NCI-H446 treated with DMSO at 0.1 percent for 48 hours (cell line): ENCODE data around the gene ECI2.
A peak's percentile ranks its signal among the peaks of the same experiment; 100 is the strongest.
"Not testable (repeated sequence)": the region's sequence is repeated elsewhere in the genome, so short reads cannot be mapped to it uniquely, and the experiment has no call there.

Experiments
- DNase-seq: peaks from one replicate; lab custom pipeline; 2025; lab: John Stamatoyannopoulos, UW

ECI2 gene

DNA sequence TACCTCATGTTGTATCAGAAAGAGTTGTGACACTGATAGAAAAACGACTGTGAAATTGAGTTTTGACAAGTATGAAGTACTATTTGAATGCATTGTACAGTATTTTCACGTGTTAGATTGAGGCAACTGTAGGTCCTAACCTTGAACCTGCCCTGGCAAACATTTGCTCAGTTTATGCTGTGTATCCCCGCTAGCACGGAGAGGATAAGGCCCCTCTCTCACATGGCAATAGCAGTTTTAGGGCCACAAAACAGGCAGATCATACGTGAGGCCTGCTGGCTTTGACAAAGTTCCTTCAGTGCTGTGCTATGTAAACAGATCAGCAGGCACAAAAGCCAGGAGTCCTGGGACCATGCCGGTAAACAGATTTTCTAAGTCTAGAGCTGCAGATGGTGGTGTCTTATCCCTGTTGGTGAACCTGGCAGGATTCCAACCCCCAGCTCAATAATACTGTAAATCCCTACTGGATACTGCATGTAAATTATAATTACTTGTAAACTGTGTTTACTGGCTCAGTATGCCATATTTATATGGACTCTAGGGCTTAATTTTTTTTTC lies 32.6 kb downstream of the ECI2 start:
- peak; percentile 56 for DNase-seq

DNA sequence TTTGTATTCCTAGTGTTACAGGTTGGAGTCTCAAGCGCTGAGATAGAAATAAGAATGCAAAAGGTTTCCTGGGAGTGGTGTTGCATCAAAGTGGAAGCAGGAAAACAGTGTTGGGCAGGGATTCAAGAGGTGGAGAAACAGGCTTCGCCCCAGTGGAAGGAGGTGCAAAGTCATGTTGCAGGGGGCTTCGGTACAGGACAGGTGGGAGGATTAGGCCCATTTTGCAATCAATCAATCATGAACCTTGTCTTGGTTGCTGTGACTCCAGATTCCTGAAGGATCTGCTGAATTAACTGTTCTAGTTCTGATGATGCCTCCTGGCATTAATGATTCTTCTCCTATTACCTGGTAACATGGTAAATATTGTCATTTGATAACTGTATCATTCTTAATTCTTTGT lies 34.1 kb downstream of the ECI2 start:
- DNase-seq = no peak

DNA sequence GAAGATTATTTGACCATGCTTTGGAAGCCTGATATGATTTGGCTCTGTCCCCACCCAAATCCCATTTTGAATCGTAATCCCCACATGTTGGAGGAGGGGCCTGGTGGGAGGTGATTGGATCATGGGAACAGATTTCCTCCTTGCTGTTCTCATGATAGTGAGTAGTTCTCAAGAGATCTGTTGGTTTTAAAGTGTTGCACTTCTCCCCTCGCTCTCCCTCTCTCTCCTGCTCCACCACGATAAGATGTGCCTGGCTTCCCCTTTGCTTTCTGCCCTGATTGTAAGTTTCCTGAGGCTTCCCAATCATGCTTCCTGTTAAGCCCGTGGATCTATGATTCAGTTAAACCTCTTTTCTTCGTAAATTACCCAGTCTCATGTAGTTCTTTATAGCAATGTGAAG lies 34.7 kb downstream of the ECI2 start:
- DNase-seq = no peak

DNA sequence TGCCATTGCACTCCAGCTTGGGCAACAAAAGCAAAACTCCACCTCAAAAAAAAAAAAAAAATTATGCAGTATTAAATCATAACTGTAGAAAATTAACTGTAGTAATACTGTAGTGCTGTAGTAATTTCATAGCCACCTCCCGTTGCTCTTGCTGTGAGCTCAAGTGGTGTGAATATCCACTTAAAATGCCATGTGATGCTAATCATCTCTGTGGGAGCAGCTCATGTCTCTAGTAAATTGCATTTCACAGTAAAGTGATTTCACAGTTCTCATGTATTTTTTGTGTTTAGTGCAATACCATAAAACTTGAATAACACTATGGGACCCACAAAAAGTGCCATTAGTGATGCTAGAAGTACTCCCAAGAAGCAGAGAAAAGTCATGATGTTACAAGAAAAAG lies 42.1 kb downstream of the ECI2 start:
- DNase-seq = no peak

DNA sequence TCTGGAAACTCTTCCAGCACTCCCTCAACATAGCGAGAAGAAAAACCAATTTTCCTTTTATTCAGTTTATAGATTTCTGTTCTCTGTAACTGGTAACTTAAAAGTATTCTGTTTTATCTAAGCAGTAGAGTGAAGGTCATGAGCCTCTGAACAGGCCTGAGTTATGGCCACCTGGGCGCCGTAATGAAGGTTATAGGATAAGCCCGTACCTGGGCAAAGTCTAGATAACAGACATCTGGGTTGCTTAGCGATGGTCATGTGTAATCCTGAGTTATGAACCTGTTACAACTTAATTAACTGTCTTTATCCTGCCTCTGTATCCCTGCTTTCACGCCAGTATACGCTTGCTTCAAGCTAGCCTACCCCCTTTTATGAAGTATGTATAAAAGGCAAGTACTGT lies 43.4 kb downstream of the ECI2 start:
- no peak for DNase-seq

DNA sequence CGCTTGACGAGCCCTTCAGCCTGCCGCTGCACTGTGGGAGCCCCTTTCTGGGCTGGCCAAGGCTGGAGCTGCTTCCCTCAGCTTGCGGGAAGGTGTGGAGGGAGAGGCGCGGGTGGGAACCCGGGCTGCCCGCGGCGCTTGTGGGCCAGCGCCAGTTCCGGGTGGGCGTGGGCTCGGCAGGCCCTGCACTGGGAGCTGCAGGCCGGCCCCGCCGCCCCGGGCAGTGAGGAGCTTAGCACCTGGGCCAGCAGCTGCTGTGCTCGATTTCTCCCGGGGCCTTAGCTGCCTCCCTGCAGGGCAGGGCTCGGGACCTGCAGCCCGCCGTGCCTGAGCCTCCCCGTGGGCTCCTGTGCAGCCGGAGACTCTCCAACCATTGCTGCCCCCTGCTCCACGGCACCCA lies 45.3 kb downstream of the ECI2 start:
- not testable (repeated sequence) for DNase-seq

DNA sequence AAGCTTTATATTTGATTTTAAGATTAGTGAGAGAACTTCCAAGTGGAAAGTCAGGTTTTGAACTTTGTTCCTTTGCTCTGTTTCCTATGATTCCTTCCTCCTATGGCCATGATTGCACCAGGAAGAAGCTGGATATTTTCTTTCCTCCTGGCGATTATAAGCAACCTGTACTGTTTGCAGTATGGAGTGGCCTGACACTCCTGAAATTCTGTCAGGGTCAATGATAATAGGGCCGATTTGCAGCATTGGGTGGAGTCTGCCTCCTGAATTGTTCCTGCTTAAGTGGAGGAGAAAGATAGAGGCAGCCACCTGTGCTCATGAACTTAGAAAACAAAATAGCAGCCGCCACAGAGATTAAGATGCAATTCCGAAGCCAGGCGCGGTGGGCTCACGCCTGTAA lies 46.7 kb downstream of the ECI2 start:
- no peak for DNase-seq

DNA sequence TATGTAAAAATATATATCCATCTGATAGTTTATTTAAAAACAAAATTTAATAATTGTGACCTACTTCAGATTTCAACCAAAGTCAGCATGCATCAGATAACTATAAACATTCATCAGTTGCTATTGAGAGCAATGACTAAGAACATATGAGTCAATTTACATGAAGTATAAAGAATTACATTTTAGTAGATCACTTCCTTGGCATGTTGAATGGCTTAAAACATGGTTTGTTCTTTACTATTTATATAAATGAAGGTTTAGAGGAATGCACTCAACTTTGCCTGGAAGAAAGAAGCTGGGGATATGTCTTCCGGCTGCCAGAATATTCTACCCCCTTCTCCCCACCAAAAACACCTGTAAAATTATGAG lies 50.1 kb downstream of the ECI2 start:
- DNase-seq = no peak

DNA sequence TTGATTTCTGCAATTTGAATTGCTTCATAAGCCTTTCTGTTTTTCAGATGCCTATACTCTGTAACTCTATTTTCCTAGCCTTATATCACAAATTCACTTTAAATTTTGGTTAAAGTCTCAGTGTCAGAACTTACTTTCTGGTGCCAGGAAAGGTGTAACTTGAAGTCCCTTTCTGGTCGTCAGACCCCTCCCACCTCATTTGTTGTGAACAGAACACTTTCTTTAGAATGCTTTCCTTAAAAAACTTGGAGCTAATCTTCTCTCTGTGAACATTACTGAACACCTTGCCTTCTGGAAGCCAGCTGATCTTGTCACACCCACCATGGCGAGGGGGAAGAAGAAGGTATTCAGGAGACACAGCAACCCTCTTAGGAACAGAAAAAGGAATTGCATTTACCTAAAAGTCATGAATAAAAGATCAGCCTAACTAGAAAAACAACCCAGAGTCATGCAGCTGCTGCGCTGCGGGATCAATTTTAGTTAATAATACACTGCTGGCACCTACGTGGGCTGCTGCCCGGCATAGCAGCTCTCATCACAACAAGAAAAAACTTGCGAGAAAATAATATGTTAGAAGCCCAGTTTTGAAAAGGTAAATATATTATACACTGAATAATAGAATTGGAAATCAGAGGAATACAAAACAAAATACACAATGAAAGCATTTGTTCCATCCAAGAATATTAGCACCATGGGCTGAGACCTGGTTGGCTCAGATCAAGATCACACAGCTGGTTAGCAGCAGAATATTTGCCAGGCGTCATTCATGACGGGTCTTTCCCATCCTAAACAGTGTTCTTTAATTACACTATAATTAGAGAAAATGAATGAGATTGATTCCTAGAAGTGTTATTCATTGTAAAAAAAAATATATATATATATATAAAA lies 50.7 kb downstream of the ECI2 start:
- no peak for DNase-seq

DNA sequence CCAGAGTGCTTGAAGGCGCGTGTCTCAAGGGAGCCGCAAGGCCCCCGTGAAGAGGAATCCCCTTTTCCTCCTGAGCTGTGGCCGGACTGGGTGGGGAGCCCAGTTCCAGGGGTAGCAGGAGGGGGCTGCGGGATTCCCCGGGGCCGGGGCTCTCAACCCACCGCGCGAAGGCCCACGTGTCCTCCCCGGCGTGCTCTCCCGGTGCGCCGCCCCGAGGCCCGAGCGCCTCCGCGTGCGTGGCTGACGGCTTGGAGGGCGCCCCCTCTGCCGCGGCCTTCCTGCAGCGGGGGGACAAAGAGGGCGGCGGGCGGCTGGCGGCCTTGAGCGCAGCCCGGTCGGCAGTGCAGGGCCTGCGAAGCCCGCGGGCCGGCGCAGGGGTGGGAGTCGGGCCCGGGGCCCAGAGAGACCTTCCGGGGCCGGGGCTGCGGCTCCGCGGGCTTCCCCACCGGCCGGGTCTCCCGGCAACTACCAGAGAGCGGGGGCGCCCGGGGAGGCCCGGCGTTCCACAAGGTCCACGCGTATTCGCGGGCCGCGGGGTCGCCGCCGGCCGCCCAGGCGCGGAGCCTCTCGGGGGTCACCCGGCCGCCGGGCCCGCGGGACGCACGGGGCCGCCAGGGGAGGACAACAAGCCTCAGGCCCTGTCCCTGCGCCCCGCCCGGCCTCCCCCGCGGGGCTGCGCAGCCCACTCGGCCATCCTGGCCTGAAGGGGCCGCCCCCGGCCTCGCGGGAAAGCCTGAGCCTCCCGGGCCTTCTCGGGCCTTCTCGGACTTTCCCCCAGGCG lies 56.5 kb downstream of the ECI2 start, which contains the start of gene FAM217A:
Gene FAM217A, minus strand, starts transcription at position 447 of the 781 bp plus-strand sequence. CDS start 1,723 bp downstream, outside the sequence.
- DNase-seq = no peak

DNA sequence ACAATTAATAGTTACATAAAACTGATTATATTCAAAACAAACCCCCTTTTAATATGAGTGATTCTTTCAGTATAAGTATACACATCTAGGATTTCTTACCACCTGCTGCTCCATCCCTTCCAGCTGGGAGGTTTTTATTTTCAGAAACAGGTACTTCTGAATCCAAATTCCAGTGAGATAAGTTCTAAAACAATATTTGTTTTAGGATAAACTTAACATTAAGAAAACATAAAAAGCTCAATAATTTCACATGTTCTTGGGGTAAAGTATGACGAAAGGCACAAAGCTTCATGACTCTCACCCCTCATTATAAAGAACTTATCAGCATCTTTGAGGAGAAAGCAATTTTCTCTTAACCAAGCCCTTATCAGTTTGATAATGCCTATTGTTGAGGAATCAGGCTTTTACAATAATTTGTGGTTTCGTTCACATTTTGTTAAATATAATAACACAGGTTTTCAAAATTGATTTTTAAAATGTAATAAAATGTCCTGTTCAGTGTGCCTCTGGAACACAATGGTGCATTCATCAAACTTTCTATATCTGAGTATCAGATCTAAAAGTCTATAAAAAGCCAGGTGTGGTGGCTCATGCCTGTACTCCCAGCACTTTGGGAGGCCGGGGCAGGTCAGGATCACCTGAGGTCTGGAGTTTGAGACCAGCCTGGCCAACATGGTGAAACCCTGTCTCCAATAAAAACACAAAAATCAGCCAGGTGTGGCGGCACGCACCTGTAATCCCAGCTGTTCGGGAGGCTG lies 60.7 kb downstream of the ECI2 start:
- DNase-seq = no peak

DNA sequence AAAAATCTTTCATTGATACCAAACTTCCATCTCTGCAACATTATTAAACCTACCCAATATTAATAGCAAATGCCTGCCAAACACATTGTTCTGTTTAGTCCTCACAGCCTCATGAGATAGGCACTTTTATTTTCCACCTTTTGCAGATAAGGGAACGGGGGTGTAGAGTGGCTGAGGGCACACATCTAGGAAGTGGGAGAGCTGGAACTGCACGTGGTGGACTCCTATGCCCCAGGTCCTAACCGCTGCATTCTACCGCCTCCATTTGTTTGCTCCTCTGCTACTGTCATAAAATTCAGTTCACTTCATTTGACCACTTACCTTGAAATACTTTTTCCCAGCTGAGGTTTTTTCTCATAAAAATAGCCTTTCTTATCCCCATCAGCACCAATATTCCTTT lies 64.0 kb downstream of the ECI2 start:
- no peak for DNase-seq

DNA sequence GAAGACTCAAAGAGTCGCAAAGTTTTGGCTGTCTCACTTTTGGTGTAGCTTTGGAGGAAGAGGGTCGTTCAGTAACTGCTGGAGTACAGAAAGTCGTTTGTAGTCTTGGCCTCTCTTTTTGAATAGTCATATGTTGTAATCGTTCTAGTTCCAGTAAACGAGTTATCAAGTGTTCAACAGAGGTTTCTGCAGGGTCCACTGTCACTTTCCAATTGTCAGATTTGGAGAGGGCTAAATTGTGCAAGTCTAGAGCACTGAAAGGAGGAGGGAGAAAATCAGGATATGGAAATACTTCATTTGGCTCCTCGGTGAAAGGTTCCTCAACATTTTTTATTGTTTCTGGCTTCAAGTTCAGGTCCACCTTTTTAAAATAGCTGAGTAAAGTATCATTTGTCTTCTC lies 66.2 kb downstream of the ECI2 start:
- DNase-seq = no peak

DNA sequence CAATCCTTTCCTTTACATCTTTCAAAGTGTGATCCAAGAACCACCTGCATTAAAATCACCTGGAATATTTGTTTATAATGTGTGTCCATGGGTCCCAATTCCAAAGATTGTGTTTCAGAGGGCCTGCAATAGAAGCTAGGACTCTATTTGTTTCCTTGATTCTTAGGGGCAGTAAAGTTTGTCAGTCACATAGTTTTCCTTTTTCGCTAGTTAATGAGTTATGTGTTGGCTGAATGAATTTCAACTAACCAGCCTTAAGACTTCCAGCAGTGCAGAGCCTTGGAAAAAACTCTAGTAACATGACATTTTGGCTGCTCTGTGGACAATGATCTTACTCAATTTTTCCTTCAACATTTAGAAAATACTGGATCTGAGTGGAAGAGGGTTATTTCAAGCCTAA lies 67.7 kb downstream of the ECI2 start:
- no peak for DNase-seq

DNA sequence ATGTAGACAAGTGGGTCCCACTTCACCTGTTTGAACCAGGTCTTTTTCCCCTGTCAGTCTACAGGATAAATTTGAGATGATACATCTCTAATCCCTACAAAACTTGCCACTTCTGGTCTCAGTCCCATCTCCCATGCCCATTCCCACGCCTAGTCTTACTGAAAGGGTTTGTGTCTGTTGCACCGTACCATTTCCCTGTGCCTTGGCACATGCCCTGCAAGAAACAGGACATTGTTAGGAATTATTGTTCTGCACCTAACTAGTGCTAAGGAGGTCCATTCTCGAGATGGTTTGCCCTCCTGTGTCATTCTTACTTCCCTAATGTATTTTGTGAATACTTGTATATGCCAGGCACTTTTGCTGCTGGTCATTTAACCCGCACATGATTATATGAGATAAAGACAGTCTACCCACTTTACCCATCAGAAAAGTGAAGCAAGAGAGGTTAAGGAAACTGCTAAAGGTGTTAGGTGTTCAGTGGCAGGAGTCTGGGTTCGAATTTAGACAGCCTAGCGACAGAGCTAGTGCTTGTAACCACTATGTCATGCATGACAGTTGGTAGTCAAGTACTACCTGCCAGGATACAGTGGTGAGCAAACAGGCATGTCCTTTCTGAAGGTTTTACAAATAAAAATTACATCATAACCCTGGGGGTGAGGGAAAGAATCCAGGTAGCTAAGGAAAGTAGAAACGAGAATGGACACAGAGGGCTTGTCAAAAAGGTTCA lies 69.2 kb downstream of the ECI2 start:
- no peak for DNase-seq
